HG03175 (cell line): ENCODE data around the gene FOXD2.
A peak's percentile ranks its signal among the peaks of the same experiment; 100 is the strongest.

ENCODE experiments used
- ATAC-seq: cut with Tn5 transposase; IDR thresholded peaks from one replicate; pipeline ENCODE4 v1.9.1; 2021; ENCODE audit warnings: mild to moderate bottlenecking, moderate library complexity; ENCODE audit not compliant: unreplicated experiment

The FOXD2 gene

GRCh38 chr1:47437447-47438164, at the start of gene FOXD2:
TSS of gene FOXD2 (plus strand) at chr1:47438044. CDS start at chr1:47438136, 92 bp downstream.
- ATAC-seq = peak; percentile 85

GRCh38 chr1:47388891-47389238, 49.0 kb upstream of the FOXD2 start:
- ATAC-seq = peak; percentile 70

GRCh38 chr1:47389731-47390130, 48.1 kb upstream of the FOXD2 start:
- ATAC-seq = no peak

GRCh38 chr1:47390843-47391242, 47.0 kb upstream of the FOXD2 start:
- no peak for ATAC-seq

- no peak for ATAC-seq
Measured at GRCh38 chr1:47393141-47393540, 44.7 kb upstream of the FOXD2 start.

GRCh38 chr1:47395433-47395832, 42.4 kb upstream of the FOXD2 start:
- ATAC-seq = no peak

GRCh38 chr1:47396671-47397196, 41.1 kb upstream of the FOXD2 start:
- no peak for ATAC-seq

GRCh38 chr1:47399138-47399845, 38.6 kb upstream of the FOXD2 start:
- ATAC-seq = no peak

GRCh38 chr1:47399846-47400155, 38.0 kb upstream of the FOXD2 start:
- no peak for ATAC-seq

- no peak for ATAC-seq
Measured at GRCh38 chr1:47401761-47402160, 36.1 kb upstream of the FOXD2 start.

GRCh38 chr1:47402591-47402990, 35.3 kb upstream of the FOXD2 start:
- ATAC-seq = no peak

GRCh38 chr1:47403321-47403910, 34.4 kb upstream of the FOXD2 start:
- ATAC-seq = no peak

- ATAC-seq = no peak
Measured at GRCh38 chr1:47405697-47406096, 32.1 kb upstream of the FOXD2 start.

GRCh38 chr1:47406966-47407365, 30.9 kb upstream of the FOXD2 start:
- no peak for ATAC-seq

GRCh38 chr1:47407481-47407880, 30.4 kb upstream of the FOXD2 start:
- no peak for ATAC-seq

- ATAC-seq = no peak
Measured at GRCh38 chr1:47409311-47410067, 28.4 kb upstream of the FOXD2 start.

- no peak for ATAC-seq
Measured at GRCh38 chr1:47410068-47410455, 27.8 kb upstream of the FOXD2 start.

GRCh38 chr1:47411436-47411835, 26.4 kb upstream of the FOXD2 start:
- ATAC-seq = no peak

GRCh38 chr1:47412437-47412836, 25.4 kb upstream of the FOXD2 start:
- ATAC-seq = no peak

- no peak for ATAC-seq
Measured at GRCh38 chr1:47415728-47416318, 22.0 kb upstream of the FOXD2 start, which contains the start of gene FOXE3. TSS of gene FOXE3 (plus strand) at chr1:47416285. CDS start at chr1:47416316, 31 bp downstream.
